Activated naive CD8-positive, alpha-beta T cell treated with anti-CD3 and anti-CD28 coated beads, Interleukin-2, amount 10 ng/mL, durations not matched to agents 7 days and 5 days (primary cell): Measurements from ENCODE around the gene CLIP1. TPM values are rescaled to one million over a fixed set of nuclear protein-coding genes. Genes with fewer than 3 reads are reported as not detected.
"Not testable (repeated sequence)": the region's sequence is repeated elsewhere in the genome, so short reads cannot be mapped to it uniquely, and the experiment has no call there.

Experiments used
- ATAC-seq: fragments of 150-1000 bp; cut with Tn5 transposase; one replicate; pipeline ENCODE4 v1.10.0; 2021; ENCODE audit warnings: low read depth, moderate library complexity
- POLR2A ChIA-PET: fragments of 350-600 bp; sonication (Branson Sonifier 250); formaldehyde crosslinking; loops from one replicate; lab custom pipeline; 2021; ENCODE audit warnings: antibody characterized with exemption; lab: Charles Lee
- DNase-seq: peaks from one replicate; pipeline ENCODE4 v3.0.0; 2021
- H3K27ac Mint-ChIP-seq: one replicate; pipeline ENCODE4 v1.8.0; 2022; ENCODE audit warnings: mild to moderate bottlenecking, mixed read lengths
- H3K27me3 Mint-ChIP-seq: one replicate; pipeline ENCODE4 v1.8.0; 2022; ENCODE audit warnings: mild to moderate bottlenecking, moderate library complexity, mixed read lengths
- H3K36me3 Mint-ChIP-seq: one replicate; pipeline ENCODE4 v1.8.0; 2021; ENCODE audit warnings: mild to moderate bottlenecking, mixed read lengths
- H3K4me1 Mint-ChIP-seq: one replicate; pipeline ENCODE4 v1.8.0; 2021; ENCODE audit warnings: mixed read lengths
- H3K4me3 Mint-ChIP-seq: one replicate; pipeline ENCODE4 v1.8.0; 2022; ENCODE audit warnings: mild to moderate bottlenecking, moderate library complexity, mixed read lengths
- H3K9me3 Mint-ChIP-seq: one replicate; pipeline ENCODE4 v1.8.0; 2021; ENCODE audit warnings: mixed read lengths
- total RNA-seq, 2 experiments: library from RNA; stranded (reverse); gene quantifications; one replicate each; pipeline ENCODE4 v1.2.3, GENCODE V29; 2021

CLIP1 gene
- total RNA-seq, 2 experiments from 2014 or later = 61.2 to 61.5 TPM

GRCh38 chr12:122374707-122375106, 47.8 kb downstream of the CLIP1 start:
- Mint-ChIP-seq H3K4me1 (peaks cover 10% of the 10 kb centered on the region), H3K36me3 (peaks cover 15% of the 10 kb centered on the region), H3K27me3 (no peaks in the 10 kb centered on the region), H3K9me3 (no peaks in the 10 kb centered on the region), H3K4me3 (no peak overlapping the region), H3K27ac (no peak overlapping the region)
- DNase-seq = no peak
- POLR2A ChIA-PET = interaction anchor here (0.5 to 0.7 kb wide), 2 partner anchors 28 to 1822 kb away, joined by 3 to 4 read pairs; no protein-coding TSS in a partner anchor
- ATAC-seq = no peak

- peak overlapping the region; percentile 57 for H3K27ac Mint-ChIP-seq
- H3K4me3 Mint-ChIP-seq = peak overlapping the region; percentile 3
Observed at GRCh38 chr12:122371475-122372045, 50.9 kb downstream of the CLIP1 start.

GRCh38 chr12:122368361-122369073, 54.0 kb downstream of the CLIP1 start:
- H3K9me3 Mint-ChIP-seq = no peaks in the 10 kb centered on the region
- POLR2A ChIA-PET = no interaction called here
- no peak overlapping the region for H3K27ac Mint-ChIP-seq
- no peaks in the 10 kb centered on the region for H3K27me3 Mint-ChIP-seq
- peaks cover 22% of the 10 kb centered on the region for H3K36me3 Mint-ChIP-seq
- DNase-seq (no peak), ATAC-seq (no peak)
- peaks cover 11% of the 10 kb centered on the region for H3K4me1 Mint-ChIP-seq
- H3K4me3 Mint-ChIP-seq = no peak overlapping the region

More at GRCh38 chr12:122371475-122372045, 50.9 kb downstream of the CLIP1 start:
- Mint-ChIP-seq H3K4me1 (peaks cover 11% of the 10 kb centered on the region), H3K27me3 (no peaks in the 10 kb centered on the region), H3K36me3 (peaks cover 17% of the 10 kb centered on the region), H3K9me3 (no peaks in the 10 kb centered on the region)
- DNase-seq = no peak
- POLR2A ChIA-PET = no interaction called here
- ATAC-seq = no peak

GRCh38 chr12:122367632-122368031, 54.8 kb downstream of the CLIP1 start:
- peaks cover 22% of the 10 kb centered on the region for H3K36me3 Mint-ChIP-seq
- H3K4me3 Mint-ChIP-seq, H3K9me3 Mint-ChIP-seq, DNase-seq, ATAC-seq, H3K4me1 Mint-ChIP-seq, H3K27ac Mint-ChIP-seq, POLR2A ChIA-PET, H3K27me3 Mint-ChIP-seq: not testable (repeated sequence)

- H3K4me3 Mint-ChIP-seq = no peak overlapping the region
- H3K27me3 Mint-ChIP-seq = no peaks in the 10 kb centered on the region
- POLR2A ChIA-PET = no interaction called here
- H3K4me1 Mint-ChIP-seq = peaks cover 8% of the 10 kb centered on the region
- ATAC-seq (no peak), DNase-seq (no peak)
- H3K27ac Mint-ChIP-seq = peak overlapping the region; percentile 11
- peaks cover 21% of the 10 kb centered on the region for H3K36me3 Mint-ChIP-seq
- no peaks in the 10 kb centered on the region for H3K9me3 Mint-ChIP-seq
Observed at GRCh38 chr12:122366685-122367475, 55.6 kb downstream of the CLIP1 start.

GRCh38 chr12:122365226-122365625, 57.2 kb downstream of the CLIP1 start:
- H3K4me1 Mint-ChIP-seq, ATAC-seq, H3K4me3 Mint-ChIP-seq, H3K27ac Mint-ChIP-seq, POLR2A ChIA-PET, H3K9me3 Mint-ChIP-seq, DNase-seq, H3K27me3 Mint-ChIP-seq: not testable (repeated sequence)
- peaks cover 19% of the 10 kb centered on the region for H3K36me3 Mint-ChIP-seq

- H3K36me3 Mint-ChIP-seq = peaks cover 18% of the 10 kb centered on the region
- H3K4me1 Mint-ChIP-seq = peaks cover 2% of the 10 kb centered on the region
- no peaks in the 10 kb centered on the region for H3K27me3 Mint-ChIP-seq
- H3K27ac Mint-ChIP-seq = no peak overlapping the region
- ATAC-seq (no peak), DNase-seq (no peak)
- H3K9me3 Mint-ChIP-seq = no peaks in the 10 kb centered on the region
- POLR2A ChIA-PET = interaction anchor here (0.6 kb wide), 1 partner anchor 1056 kb away, joined by 3 read pairs; no protein-coding TSS in a partner anchor
- no peak overlapping the region for H3K4me3 Mint-ChIP-seq
Observed at GRCh38 chr12:122363782-122364181, 58.7 kb downstream of the CLIP1 start.

- ATAC-seq (no peak), DNase-seq (no peak)
- Mint-ChIP-seq H3K4me3 (no peak overlapping the region), H3K36me3 (peaks cover 18% of the 10 kb centered on the region), H3K4me1 (peaks cover 2% of the 10 kb centered on the region), H3K9me3 (no peaks in the 10 kb centered on the region), H3K27ac (no peak overlapping the region), H3K27me3 (no peaks in the 10 kb centered on the region)
- POLR2A ChIA-PET = interaction anchor here (0.7 kb wide), 1 partner anchor 179 kb away, joined by 7 read pairs; no protein-coding TSS in a partner anchor
Observed at GRCh38 chr12:122362755-122363154, 59.7 kb downstream of the CLIP1 start.

GRCh38 chr12:122358403-122358802, 64.1 kb downstream of the CLIP1 start:
- not testable (repeated sequence) for H3K9me3 Mint-ChIP-seq, H3K27me3 Mint-ChIP-seq, ATAC-seq, H3K4me3 Mint-ChIP-seq, H3K27ac Mint-ChIP-seq, DNase-seq, H3K4me1 Mint-ChIP-seq
- peaks cover 22% of the 10 kb centered on the region for H3K36me3 Mint-ChIP-seq
- POLR2A ChIA-PET = interaction anchor here (0.7 to 0.8 kb wide), 3 partner anchors 98 to 406 kb away, joined by 3 to 7 read pairs (median 3); no protein-coding TSS in a partner anchor

- H3K9me3 Mint-ChIP-seq, H3K27me3 Mint-ChIP-seq, H3K4me3 Mint-ChIP-seq, DNase-seq, H3K4me1 Mint-ChIP-seq, POLR2A ChIA-PET, ATAC-seq, H3K27ac Mint-ChIP-seq: not testable (repeated sequence)
- peaks cover 26% of the 10 kb centered on the region for H3K36me3 Mint-ChIP-seq
Observed at GRCh38 chr12:122357536-122357935, 64.9 kb downstream of the CLIP1 start.

GRCh38 chr12:122356991-122357390, 65.5 kb downstream of the CLIP1 start:
- H3K27ac Mint-ChIP-seq, H3K4me3 Mint-ChIP-seq, H3K9me3 Mint-ChIP-seq, POLR2A ChIA-PET, H3K27me3 Mint-ChIP-seq, DNase-seq, ATAC-seq: not testable (repeated sequence)
- peaks cover 12% of the 10 kb centered on the region for H3K4me1 Mint-ChIP-seq
- H3K36me3 Mint-ChIP-seq = peaks cover 30% of the 10 kb centered on the region

GRCh38 chr12:122356192-122356635, 66.3 kb downstream of the CLIP1 start:
- H3K27ac Mint-ChIP-seq = no peak overlapping the region
- POLR2A ChIA-PET = no interaction called here
- no peaks in the 10 kb centered on the region for H3K27me3 Mint-ChIP-seq
- H3K4me3 Mint-ChIP-seq = no peak overlapping the region
- H3K9me3 Mint-ChIP-seq = no peaks in the 10 kb centered on the region
- H3K4me1 Mint-ChIP-seq = peaks cover 12% of the 10 kb centered on the region
- H3K36me3 Mint-ChIP-seq = peaks cover 29% of the 10 kb centered on the region
- peak; percentile 88 for ATAC-seq
- no peak for DNase-seq

GRCh38 chr12:122355706-122356105, 66.8 kb downstream of the CLIP1 start:
- POLR2A ChIA-PET = no interaction called here
- H3K9me3 Mint-ChIP-seq = no peaks in the 10 kb centered on the region
- H3K27me3 Mint-ChIP-seq = no peaks in the 10 kb centered on the region
- H3K4me3 Mint-ChIP-seq = no peak overlapping the region
- H3K27ac Mint-ChIP-seq = no peak overlapping the region
- DNase-seq (no peak), ATAC-seq (no peak)
- peaks cover 28% of the 10 kb centered on the region for H3K36me3 Mint-ChIP-seq
- H3K4me1 Mint-ChIP-seq = peaks cover 12% of the 10 kb centered on the region
